Measurements from ENCODE around the gene DPM1.
"Not testable (repeated sequence)": the region's sequence is repeated elsewhere in the genome, so short reads cannot be mapped to it uniquely, and the experiment has no call there.

Gene DPM1

GRCh38 chr20:50980071-50980681 is 21.8 kb upstream of the DPM1 start:
- no peak overlapping the region for H3K9ac ChIP-seq (ENCODE audit: insufficient read length, low read depth)
- no peaks in the 10 kb centered on the region for H3K36me3 ChIP-seq (ENCODE audit: insufficient read depth, insufficient read length, low read length)
- no peak for TF ChIP-seq YY1 (IDR thresholded peaks at IDR 0.05; ENCODE audit: insufficient read depth, insufficient read length)
- TF ChIP-seq SUZ12 (IDR thresholded peaks at IDR 0.05; ENCODE audit: extremely low read depth, insufficient read depth, insufficient read length), result no peak
- no peak for TF ChIP-seq ZNF274 (IDR thresholded peaks at IDR 0.05; ENCODE audit: low read depth, low read length)
- no peak overlapping the region for H3K4me3 ChIP-seq (ENCODE audit: insufficient read length, low read depth)
- no peaks in the 10 kb centered on the region for H3K27me3 ChIP-seq (ENCODE audit: insufficient read depth, insufficient read length)
- peaks cover 7% of the 10 kb centered on the region for H3K4me1 ChIP-seq (ENCODE audit: insufficient read depth, insufficient read length)
- no peak for DNase-seq (ENCODE audit: low read depth, low spot score)
- no peaks in the 10 kb centered on the region for H3K9me3 ChIP-seq (ENCODE audit: insufficient read depth, low read length)

- H3K4me3 ChIP-seq (ENCODE audit: insufficient read length, low read depth); H3K27me3 ChIP-seq (ENCODE audit: insufficient read depth, insufficient read length); H3K9me3 ChIP-seq (ENCODE audit: insufficient read depth, low read length); H3K9ac ChIP-seq (ENCODE audit: insufficient read length, low read depth); DNase-seq (ENCODE audit: low read depth, low spot score); H3K4me1 ChIP-seq (ENCODE audit: insufficient read depth, insufficient read length); H3K36me3 ChIP-seq (ENCODE audit: insufficient read depth, insufficient read length, low read length): not testable (repeated sequence)
Measured at GRCh38 chr20:50978533-50978932, 20.2 kb upstream of the DPM1 start.

GRCh38 chr20:50977066-50978021 is 19.0 kb upstream of the DPM1 start:
- DNase-seq (ENCODE audit: low read depth, low spot score), result no peak
- Histone ChIP-seq H3K27me3 (ENCODE audit: insufficient read depth, insufficient read length) (no peaks in the 10 kb centered on the region), H3K36me3 (ENCODE audit: insufficient read depth, insufficient read length, low read length) (no peaks in the 10 kb centered on the region), H3K9ac (ENCODE audit: insufficient read length, low read depth) (no peak overlapping the region), H3K9me3 (ENCODE audit: insufficient read depth, low read length) (no peaks in the 10 kb centered on the region), H3K4me3 (ENCODE audit: insufficient read length, low read depth) (no peak overlapping the region), H3K4me1 (ENCODE audit: insufficient read depth, insufficient read length) (peaks cover 7% of the 10 kb centered on the region)
- TF ChIP-seq SUZ12 (IDR thresholded peaks at IDR 0.05; ENCODE audit: extremely low read depth, insufficient read depth, insufficient read length), result no peak
- no peak for TF ChIP-seq ZNF274 (IDR thresholded peaks at IDR 0.05; ENCODE audit: low read depth, low read length)
- no peak for TF ChIP-seq YY1 (IDR thresholded peaks at IDR 0.05; ENCODE audit: insufficient read depth, insufficient read length)

GRCh38 chr20:50975701-50976330 is 17.5 kb upstream of the DPM1 start:
- Histone ChIP-seq H3K9me3 (ENCODE audit: insufficient read depth, low read length) (no peaks in the 10 kb centered on the region), H3K4me1 (ENCODE audit: insufficient read depth, insufficient read length) (peaks cover 1% of the 10 kb centered on the region), H3K36me3 (ENCODE audit: insufficient read depth, insufficient read length, low read length) (no peaks in the 10 kb centered on the region), H3K4me3 (ENCODE audit: insufficient read length, low read depth) (no peak overlapping the region), H3K27me3 (ENCODE audit: insufficient read depth, insufficient read length) (no peaks in the 10 kb centered on the region), H3K9ac (ENCODE audit: insufficient read length, low read depth) (no peak overlapping the region)
- no peak for DNase-seq (ENCODE audit: low read depth, low spot score)
- TF ChIP-seq ZNF274 (IDR thresholded peaks at IDR 0.05; ENCODE audit: low read depth, low read length), result no peak
- TF ChIP-seq YY1 (IDR thresholded peaks at IDR 0.05; ENCODE audit: insufficient read depth, insufficient read length), result no peak
- TF ChIP-seq SUZ12 (IDR thresholded peaks at IDR 0.05; ENCODE audit: extremely low read depth, insufficient read depth, insufficient read length), result no peak

- no peaks in the 10 kb centered on the region for H3K36me3 ChIP-seq (ENCODE audit: insufficient read depth, insufficient read length, low read length)
- no peak for DNase-seq (ENCODE audit: low read depth, low spot score)
- no peak overlapping the region for H3K9ac ChIP-seq (ENCODE audit: insufficient read length, low read depth)
- no peaks in the 10 kb centered on the region for H3K27me3 ChIP-seq (ENCODE audit: insufficient read depth, insufficient read length)
- no peak overlapping the region for H3K4me3 ChIP-seq (ENCODE audit: insufficient read length, low read depth)
- no peak for TF ChIP-seq ZNF274 (IDR thresholded peaks at IDR 0.05; ENCODE audit: low read depth, low read length)
- TF ChIP-seq SUZ12 (IDR thresholded peaks at IDR 0.05; ENCODE audit: extremely low read depth, insufficient read depth, insufficient read length), result no peak
- no peak for TF ChIP-seq YY1 (IDR thresholded peaks at IDR 0.05; ENCODE audit: insufficient read depth, insufficient read length)
- H3K9me3 ChIP-seq (ENCODE audit: insufficient read depth, low read length), result no peaks in the 10 kb centered on the region
- H3K4me1 ChIP-seq (ENCODE audit: insufficient read depth, insufficient read length), result no peaks in the 10 kb centered on the region
Measured at GRCh38 chr20:50969912-50970311, 11.6 kb upstream of the DPM1 start.

GRCh38 chr20:50969435-50969834 is 11.1 kb upstream of the DPM1 start:
- TF ChIP-seq ZNF274 (IDR thresholded peaks at IDR 0.05; ENCODE audit: low read depth, low read length), result no peak
- TF ChIP-seq SUZ12 (IDR thresholded peaks at IDR 0.05; ENCODE audit: extremely low read depth, insufficient read depth, insufficient read length), result no peak
- TF ChIP-seq YY1 (IDR thresholded peaks at IDR 0.05; ENCODE audit: insufficient read depth, insufficient read length), result no peak

GRCh38 chr20:50968289-50968688 is 10.0 kb upstream of the DPM1 start:
- Histone ChIP-seq H3K27me3 (ENCODE audit: insufficient read depth, insufficient read length) (no peaks in the 10 kb centered on the region), H3K4me3 (ENCODE audit: insufficient read length, low read depth) (no peak overlapping the region), H3K9ac (ENCODE audit: insufficient read length, low read depth) (no peak overlapping the region), H3K36me3 (ENCODE audit: insufficient read depth, insufficient read length, low read length) (no peaks in the 10 kb centered on the region), H3K4me1 (ENCODE audit: insufficient read depth, insufficient read length) (no peaks in the 10 kb centered on the region), H3K9me3 (ENCODE audit: insufficient read depth, low read length) (no peaks in the 10 kb centered on the region)
- TF ChIP-seq SUZ12 (IDR thresholded peaks at IDR 0.05; ENCODE audit: extremely low read depth, insufficient read depth, insufficient read length) (no peak), YY1 (IDR thresholded peaks at IDR 0.05; ENCODE audit: insufficient read depth, insufficient read length) (no peak), ZNF274 (IDR thresholded peaks at IDR 0.05; ENCODE audit: low read depth, low read length) (no peak)
- DNase-seq (ENCODE audit: low read depth, low spot score), result no peak

More at GRCh38 chr20:50969435-50969834, 11.1 kb upstream of the DPM1 start:
- Histone ChIP-seq H3K27me3 (ENCODE audit: insufficient read depth, insufficient read length) (no peaks in the 10 kb centered on the region), H3K9ac (ENCODE audit: insufficient read length, low read depth) (no peak overlapping the region), H3K4me3 (ENCODE audit: insufficient read length, low read depth) (no peak overlapping the region), H3K36me3 (ENCODE audit: insufficient read depth, insufficient read length, low read length) (no peaks in the 10 kb centered on the region), H3K4me1 (ENCODE audit: insufficient read depth, insufficient read length) (no peaks in the 10 kb centered on the region), H3K9me3 (ENCODE audit: insufficient read depth, low read length) (no peaks in the 10 kb centered on the region)
- no peak for DNase-seq (ENCODE audit: low read depth, low spot score)
